Coronary artery (tissue), 2 donors: ENCODE measurements around the gene CFAP300.

ENCODE experiments used
- DNase-seq: peaks from one replicate; pipeline ENCODE4 v3.0.0-alpha.2; 2017; ENCODE audit warnings: low spot score
- H3K27ac ChIP-seq, 2 donors: fragments of 200-600 bp; sonication (generic); one replicate each; pipeline ENCODE4 v1.5.1; 2016 to 2019
- H3K4me3 ChIP-seq: fragments of 200-600 bp; sonication (generic); 2 replicates; pipeline ENCODE4 v1.5.1; 2016; ENCODE audit warnings: mild to moderate bottlenecking, moderate library complexity
- TF ChIP-seq, protein P1 (sequence below): fragments of 200-600 bp; sonication (generic); IDR thresholded peaks from one replicate; pipeline ENCODE4 v1.5.1; 2019; ENCODE audit warnings: antibody characterized with exemption

CFAP300 gene

GRCh38 chr11:102120437-102120973, 73.3 kb downstream of the CFAP300 start:
- TF ChIP-seq, protein P1, sequence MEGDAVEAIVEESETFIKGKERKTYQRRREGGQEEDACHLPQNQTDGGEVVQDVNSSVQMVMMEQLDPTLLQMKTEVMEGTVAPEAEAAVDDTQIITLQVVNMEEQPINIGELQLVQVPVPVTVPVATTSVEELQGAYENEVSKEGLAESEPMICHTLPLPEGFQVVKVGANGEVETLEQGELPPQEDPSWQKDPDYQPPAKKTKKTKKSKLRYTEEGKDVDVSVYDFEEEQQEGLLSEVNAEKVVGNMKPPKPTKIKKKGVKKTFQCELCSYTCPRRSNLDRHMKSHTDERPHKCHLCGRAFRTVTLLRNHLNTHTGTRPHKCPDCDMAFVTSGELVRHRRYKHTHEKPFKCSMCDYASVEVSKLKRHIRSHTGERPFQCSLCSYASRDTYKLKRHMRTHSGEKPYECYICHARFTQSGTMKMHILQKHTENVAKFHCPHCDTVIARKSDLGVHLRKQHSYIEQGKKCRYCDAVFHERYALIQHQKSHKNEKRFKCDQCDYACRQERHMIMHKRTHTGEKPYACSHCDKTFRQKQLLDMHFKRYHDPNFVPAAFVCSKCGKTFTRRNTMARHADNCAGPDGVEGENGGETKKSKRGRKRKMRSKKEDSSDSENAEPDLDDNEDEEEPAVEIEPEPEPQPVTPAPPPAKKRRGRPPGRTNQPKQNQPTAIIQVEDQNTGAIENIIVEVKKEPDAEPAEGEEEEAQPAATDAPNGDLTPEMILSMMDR, result no peak
- peak overlapping the region; percentile 23 to 43 for H3K27ac ChIP-seq
- DNase-seq, result no peak
- H3K4me3 ChIP-seq, result peak overlapping the region; percentile 12

DNA sequence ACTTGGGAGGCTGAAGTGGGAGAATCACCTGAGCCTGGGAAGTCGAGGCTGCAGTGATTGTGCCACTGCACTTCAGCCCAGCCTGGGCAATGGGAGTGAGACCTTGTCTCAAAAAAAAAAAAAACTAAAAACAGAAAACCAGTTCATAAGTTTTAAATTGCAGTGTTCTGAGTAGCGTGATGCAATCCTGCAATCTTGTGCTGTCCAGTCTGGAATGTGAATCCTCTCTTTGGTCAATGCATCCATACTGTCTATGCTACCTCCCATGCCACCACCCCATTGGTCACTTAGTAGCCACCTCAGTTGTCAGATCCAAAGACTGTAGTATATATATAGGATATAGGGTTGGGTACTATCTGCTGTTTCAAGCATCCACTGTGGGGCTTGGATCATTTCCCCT, 74.1 kb downstream of the CFAP300 start:
- DNase-seq, result no peak
- Histone ChIP-seq H3K4me3 (no peak overlapping the region), H3K27ac (no peak overlapping the region)
- TF ChIP-seq, protein P1, result no peak
